HG03469 (cell line): ENCODE data around the gene GFOD2.

Experiments used
- ATAC-seq: cut with Tn5 transposase; IDR thresholded peaks from one replicate; pipeline ENCODE4 v1.9.1; 2021; ENCODE audit warnings: mild to moderate bottlenecking, moderate library complexity, moderate number of reproducible peaks; ENCODE audit not compliant: unreplicated experiment

The GFOD2 gene

GRCh38 chr16:67673712-67674580 is 45.2 kb downstream of the GFOD2 start:
- ATAC-seq, result no peak

DNA sequence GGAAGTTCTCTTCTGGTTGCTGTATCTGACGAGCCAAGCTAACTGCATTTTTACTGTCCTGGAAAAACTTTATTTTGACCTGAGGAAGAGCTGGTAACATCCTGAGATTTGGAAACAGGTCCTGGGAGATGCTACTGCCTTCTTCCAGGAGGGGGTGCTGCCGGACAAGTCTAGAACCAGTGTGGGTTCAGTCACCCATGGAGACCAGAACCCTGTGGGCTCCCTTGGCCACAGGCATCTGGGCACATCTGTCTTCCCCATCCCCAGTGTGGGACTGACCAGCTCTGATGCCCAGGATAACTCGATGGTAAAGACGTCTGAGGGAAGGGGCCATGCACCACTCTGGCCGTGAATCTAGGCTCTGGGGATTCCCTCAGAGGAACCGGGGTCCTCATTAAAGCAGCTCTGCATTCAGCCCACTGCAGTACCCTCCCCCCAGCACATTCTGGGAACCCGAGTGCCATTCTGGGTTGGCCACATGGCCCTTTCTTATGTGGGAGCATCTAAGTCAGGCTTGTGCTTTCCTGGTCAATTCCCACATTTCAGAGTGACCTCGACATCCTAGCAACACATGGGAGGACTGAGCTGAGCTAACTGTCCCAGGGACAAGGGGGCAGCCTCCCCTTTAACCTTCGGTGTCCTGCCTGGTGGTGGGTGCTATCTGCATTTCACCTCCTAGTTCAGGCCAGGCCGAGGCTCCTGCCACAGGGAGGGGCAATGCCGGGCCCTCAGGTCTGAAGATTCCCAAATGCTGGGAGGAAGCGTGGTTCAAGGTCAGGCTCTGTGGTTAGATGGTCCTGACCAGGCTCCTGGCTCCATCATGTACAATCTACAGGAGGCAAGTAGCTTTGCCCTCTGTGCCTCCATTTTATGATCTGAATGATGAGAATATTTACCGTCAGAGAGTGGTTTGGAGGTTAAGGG is 46.1 kb downstream of the GFOD2 start:
- no peak for ATAC-seq

DNA sequence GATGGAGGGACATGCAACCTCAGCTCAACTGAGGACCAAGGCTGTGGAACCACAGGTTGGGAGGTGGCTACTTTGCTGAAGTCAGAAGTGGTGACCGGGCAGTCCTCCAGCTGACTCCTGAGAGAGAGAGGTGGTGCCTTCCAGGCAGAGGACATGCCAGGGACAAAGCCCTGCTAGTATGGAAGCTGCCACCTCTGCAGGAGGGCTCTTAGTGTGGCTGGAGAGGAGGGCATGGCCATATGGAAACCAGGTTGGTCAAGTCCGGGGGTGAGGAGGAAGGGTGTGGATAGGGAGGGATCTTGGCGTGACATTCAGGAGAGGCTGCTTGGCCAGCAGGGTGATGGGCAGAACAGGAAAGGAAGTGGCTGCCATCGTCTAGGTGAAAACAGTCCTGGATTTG is 46.8 kb downstream of the GFOD2 start:
- no peak for ATAC-seq

GRCh38 chr16:67669499-67670101 is 49.5 kb downstream of the GFOD2 start:
- no peak for ATAC-seq

- no peak for ATAC-seq
These were observed 50.5 kb downstream of the GFOD2 start for GRCh38 chr16:67668495-67669157.

GRCh38 chr16:67667817-67668494 is 51.2 kb downstream of the GFOD2 start:
- peak; percentile 69 for ATAC-seq

DNA sequence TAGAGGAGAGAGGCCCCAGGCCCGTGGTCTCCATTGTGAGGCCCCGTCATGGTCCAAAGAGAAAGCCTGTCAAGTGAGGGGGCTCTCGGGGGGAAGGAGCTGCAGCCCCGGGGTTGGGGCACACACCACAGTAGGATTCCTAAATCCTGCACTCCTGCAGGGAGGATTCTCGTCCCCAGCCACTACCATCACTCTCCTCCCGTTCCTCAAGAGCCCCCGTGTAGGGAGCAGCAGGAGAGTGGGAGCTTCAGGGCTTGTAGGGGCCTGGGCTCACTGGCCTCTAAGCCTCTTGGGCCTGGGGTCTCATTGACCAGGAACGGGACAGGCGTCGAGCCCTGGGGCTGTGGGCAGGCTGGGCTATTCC is 51.7 kb downstream of the GFOD2 start:
- ATAC-seq, result no peak

- ATAC-seq, result no peak
These were observed 52.3 kb downstream of the GFOD2 start, which contains the start of the genes C16orf86 and ENKD1 for GRCh38 chr16:67666559-67667452. Gene C16orf86, plus strand, starts transcription at chr16:67666814. Its CDS starts 157 bp downstream, at chr16:67666971. Gene ENKD1, minus strand, starts transcription at chr16:67666750. Its CDS starts 308 bp downstream, at chr16:67666442.

- ATAC-seq, result no peak
These were observed 53.0 kb downstream of the GFOD2 start for GRCh38 chr16:67666032-67666551.

DNA sequence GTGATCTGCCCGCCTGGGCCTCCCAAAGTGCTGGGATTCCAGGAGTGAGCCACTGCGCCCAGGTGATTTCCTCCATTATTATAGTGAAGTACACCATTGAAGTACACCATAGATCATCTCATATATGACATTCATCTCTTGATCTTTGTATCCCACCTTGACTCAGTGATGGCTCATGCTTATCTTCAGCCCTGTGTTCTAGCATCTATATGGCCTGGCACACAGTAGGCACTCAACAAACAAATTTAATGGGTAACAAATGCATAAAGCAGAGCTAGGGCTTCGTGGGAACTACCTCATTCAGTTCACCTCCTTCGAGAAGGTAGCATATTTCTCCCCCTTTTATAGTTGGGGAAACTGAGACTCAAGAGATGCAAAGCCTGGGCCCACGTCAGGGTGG is 53.5 kb downstream of the GFOD2 start:
- ATAC-seq, result no peak

- ATAC-seq, result no peak
These were observed 54.2 kb downstream of the GFOD2 start for GRCh38 chr16:67664871-67665270.

DNA sequence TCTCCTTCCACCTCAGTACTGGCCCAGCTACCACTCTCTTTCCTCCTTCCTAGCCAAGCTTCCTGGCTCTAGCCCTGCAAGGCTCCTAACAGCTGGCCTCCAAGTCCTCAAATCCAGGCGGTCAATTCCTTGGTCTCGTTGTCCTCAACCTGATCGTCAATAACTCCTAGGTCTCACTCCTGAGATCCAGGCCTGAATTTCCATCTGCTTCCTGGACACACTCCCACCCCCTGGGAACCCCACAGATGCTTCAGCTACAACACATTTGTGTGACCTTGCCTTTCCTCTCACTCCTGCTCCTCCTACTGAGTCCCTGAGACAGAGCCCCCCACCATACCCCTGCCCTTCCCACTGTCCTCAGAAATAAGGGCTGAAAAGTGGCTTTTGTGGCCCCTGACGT is 54.9 kb downstream of the GFOD2 start:
- ATAC-seq, result no peak

DNA sequence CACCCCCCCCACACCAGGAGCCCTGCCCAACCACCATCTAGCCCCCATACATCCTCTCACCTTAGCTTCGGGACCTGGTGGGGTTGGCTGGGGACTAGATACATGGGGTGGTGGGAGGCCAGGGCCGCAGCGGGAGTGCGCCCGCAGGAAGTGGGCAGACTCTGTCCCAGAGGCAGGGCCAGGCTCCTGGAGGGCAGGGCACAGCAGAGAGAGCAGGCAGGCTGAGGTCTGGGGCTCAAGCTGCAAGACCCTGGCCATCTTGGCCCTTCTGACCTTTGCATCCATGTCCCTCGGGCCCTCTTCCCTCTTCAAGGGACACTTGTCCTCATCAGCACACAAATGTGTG is 55.3 kb downstream of the GFOD2 start:
- no peak for ATAC-seq

- no peak for ATAC-seq
These were observed 55.8 kb downstream of the GFOD2 start for GRCh38 chr16:67663151-67663876.

DNA sequence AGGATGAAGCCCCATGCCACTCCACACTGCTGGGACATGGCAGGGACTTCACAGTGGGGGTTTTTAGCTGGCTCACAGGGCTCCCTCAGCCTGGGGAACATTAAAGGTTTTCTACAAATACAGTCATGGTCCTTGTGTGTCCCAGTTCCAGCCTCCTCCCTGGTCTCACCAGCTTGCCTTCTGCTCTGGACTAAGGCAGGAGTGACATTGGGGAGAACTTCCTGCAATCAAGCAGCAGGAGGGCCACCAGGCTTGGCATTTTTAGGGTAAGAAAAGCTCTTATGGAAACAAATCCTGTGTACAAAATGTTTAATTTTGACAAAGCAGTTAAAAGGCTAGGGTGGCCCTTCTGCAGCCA is 56.5 kb downstream of the GFOD2 start:
- ATAC-seq, result no peak

- no peak for ATAC-seq
These were observed 57.0 kb downstream of the GFOD2 start for GRCh38 chr16:67661886-67662652.

- no peak for ATAC-seq
These were observed 57.9 kb downstream of the GFOD2 start for GRCh38 chr16:67661101-67661761.
